K562 (cell line): ENCODE results near the gene SOAT1. TPM values are rescaled to one million over a fixed set of nuclear protein-coding genes. Genes with fewer than 3 reads are reported as not detected.

Source experiments
- ATAC-seq: fragments of 200-7000 bp; cut with Tn5 transposase; 3 replicates; pipeline ENCODE4 v1.9.1; 2020; ENCODE audit warnings: moderate library complexity
- BruUV-seq: library from RNA; stranded (reverse); fragments of 400-500 nt; replicated peaks from 2 replicates; lab custom pipeline; 2021; lab: Mats Ljungman, UMichigan
- CTCF ChIA-PET: fragments of 300-600 bp; formaldehyde crosslinking; extraction: SDS; loops from one replicate; lab custom pipeline; 2021; ENCODE audit warnings: low intra/inter-chr PET ratio; lab: Yijun Ruan, JAX
- POLR2A ChIA-PET: fragments of 300-600, 350-650 bp; sonication (Branson Sonifier 250); formaldehyde crosslinking; extraction: SDS; loops from one replicate; lab custom pipeline; 2021; ENCODE audit warnings: antibody characterized with exemption, inconsistent platforms; lab: Yijun Ruan, JAX
- DNase-seq, 4 experiments: peaks; one replicate each; pipeline versions ENCODE4 v3.0.0 to v3.0.0-alpha.2; 2011 to 2018; ENCODE audit warnings: low spot score in 3 of 4, mixed read lengths in 3 of 4; ENCODE audit errors: extremely low read depth in 1 of 4
- FAIRE-seq: peaks from 2 replicates; lab custom pipeline; 2011; peaks lifted over from hg19 to GRCh38; lab: Jason Lieb, UNC
- H2AFZ ChIP-seq: 2 replicates; pipeline ENCODE4 v1.6.0; 2011; ENCODE audit warnings: low read depth, low read length, control low read depth, inconsistent platforms
- H3K27ac ChIP-seq: fragments of 200-600 bp; 3 replicates; pipeline ENCODE4 v1.8.0; 2011; ENCODE audit warnings: low read depth, mild to moderate bottlenecking, control low read depth, inconsistent platforms, low read length, moderate library complexity, mixed read lengths; ENCODE audit errors: extremely low read depth
- H3K27me3 ChIP-seq, 2 experiments: fragments of 300-600 bp in 1 of 2; 2 replicates in 1 of 2; 3 replicates in 1 of 2; pipeline versions ENCODE4 v1.6.0 to v1.8.0; 2011; ENCODE audit warnings: inconsistent platforms in 2 of 2, low read length in 2 of 2, mild to moderate bottlenecking in 1 of 2, mixed read lengths in 1 of 2, moderate library complexity in 1 of 2; ENCODE audit not compliant: control insufficient read depth in 2 of 2, insufficient read depth in 2 of 2
- H3K36me3 ChIP-seq: fragments of 300-600 bp; 3 replicates; pipeline ENCODE4 v1.8.0; 2011; ENCODE audit warnings: mild to moderate bottlenecking, low read length, inconsistent platforms; ENCODE audit not compliant: control insufficient read depth, insufficient read depth
- H3K4me1 ChIP-seq, 2 experiments: fragments of 200-600 bp in 1 of 2; replicated peaks in 1 of 2; 2 replicates in 1 of 2; 3 replicates in 1 of 2; pipeline versions ENCODE4 v1.5.1 to v1.8.0; 2011; ENCODE audit warnings: inconsistent platforms in 2 of 2, low read length in 2 of 2, mild to moderate bottlenecking in 1 of 2, mixed read lengths in 1 of 2, moderate library complexity in 1 of 2; ENCODE audit not compliant: control insufficient read depth in 2 of 2, insufficient read depth in 2 of 2
- H3K4me2 ChIP-seq: 2 replicates; pipeline ENCODE4 v1.6.1; 2011; ENCODE audit warnings: low read length, control low read depth, inconsistent platforms, mixed read lengths; ENCODE audit not compliant: insufficient read depth
- H3K4me3 ChIP-seq: fragments of 200-600 bp; sonication (generic), shearing (Covaris generic); 2 replicates; pipeline ENCODE4 v1.5.1; 2016; ENCODE audit warnings: control low read depth, inconsistent platforms
- H3K79me2 ChIP-seq: fragments of 200-600 bp; 3 replicates; pipeline ENCODE4 v1.8.0; 2011; ENCODE audit warnings: low read length, inconsistent platforms; ENCODE audit not compliant: control insufficient read depth, insufficient read depth
- H3K9ac ChIP-seq, 2 experiments: 2 replicates each; pipeline versions ENCODE4 v1.6.0 to v1.6.1; 2011; ENCODE audit warnings: low read depth in 2 of 2, low read length in 2 of 2, control low read depth in 1 of 2, inconsistent platforms in 1 of 2, mild to moderate bottlenecking in 1 of 2, mixed read lengths in 1 of 2; ENCODE audit not compliant: insufficient read depth in 1 of 2
- H3K9me1 ChIP-seq: one replicate; pipeline ENCODE4 v1.6.0; 2011; ENCODE audit warnings: inconsistent platforms, mild to moderate bottlenecking, low read length, moderate library complexity; ENCODE audit not compliant: control insufficient read depth, insufficient read depth
- H3K9me3 ChIP-seq: replicated peaks from 2 replicates; pipeline ENCODE4 v1.5.1; 2011; ENCODE audit warnings: low read depth, low read length, inconsistent platforms; ENCODE audit not compliant: control insufficient read depth, insufficient read depth
- H4K20me1 ChIP-seq: replicated peaks from 2 replicates; pipeline ENCODE4 v1.6.1; 2011; ENCODE audit warnings: low read length, inconsistent platforms, mixed read lengths; ENCODE audit not compliant: control insufficient read depth, insufficient read depth
- CBFA2T3 ChIP-seq: fragments of 450-650 bp; IDR thresholded peaks from 2 replicates; pipeline ENCODE4 v1.6.1; 2017
- EP300 ChIP-seq: IDR thresholded peaks from 2 replicates; pipeline ENCODE4 v1.6.1; 2012; ENCODE audit warnings: low read length, improper control_type of control experiment
- NR2C1 ChIP-seq, 2 experiments: fragments of 450-650 bp; IDR thresholded peaks; 2 replicates each; pipeline ENCODE4 v1.6.1; 2017; ENCODE audit warnings: mild to moderate bottlenecking in 2 of 2, antibody characterized with exemption in 1 of 2, inconsistent platforms in 1 of 2, missing compliant biosample characterization in 1 of 2, missing genetic modification characterization in 1 of 2
- PHF21A ChIP-seq: fragments of 450-650 bp; IDR thresholded peaks from 2 replicates; pipeline ENCODE4 v1.6.1; 2017; ENCODE audit warnings: low read depth, borderline replicate concordance
- SNAPC5 ChIP-seq: fragments of 250-450 bp; sonication (Bioruptor Pico); IDR thresholded peaks from 2 replicates; pipeline ENCODE4 v1.8.0; 2021; ENCODE audit warnings: moderate library complexity, mild to moderate bottlenecking, inconsistent platforms
- ZFP91 ChIP-seq: sonication (generic); formaldehyde crosslinking; IDR thresholded peaks from 2 replicates; pipeline ENCODE4 v1.8.0; 2022; ENCODE audit warnings: mild to moderate bottlenecking, missing genetic modification reagents
- WGBS: fragments of 100-300 bp; shearing (Covaris generic); methylation state at CpG from one replicate; pipeline ENCODE4 v1.1.6; 2016; ENCODE audit warnings: low coverage, mixed read lengths; ENCODE audit not compliant: insufficient coverage; ENCODE audit errors: missing lambda C conversion rate; 5-methylcytosine and 5-hydroxymethylcytosine counted together
- in situ Hi-C: fragments of 300-500 bp; cut with MboI; formaldehyde crosslinking; loops from 4 replicates; pipeline ENCODE4 v1.15.0; 2018; ENCODE audit warnings: inconsistent platforms, mixed read lengths
- intact Hi-C: fragments of 100-400 bp; cut with micrococcal nuclease; formaldehyde crosslinking; loops from 2 replicates; pipeline ENCODE4 v1.14.2; 2022
- polyA plus RNA-seq, 8 experiments: library from polyadenylated mRNA; depleted of rRNA in 4 of 8; stranded (reverse) in 5 of 8; unstranded in 3 of 8; fragments of >200 nt; fragmentation: Nextera tagmentation in 2 of 8; fragmentation: Illumina TruSeq in 1 of 8; extraction: Ambion mirVana in 2 of 8; extraction: Trizol in 1 of 8; gene quantifications; 2 replicates each; pipeline versions ENCODE4 v1.2.1 to v1.2.3, GENCODE V29; 2011 to 2014; ENCODE audit warnings: inconsistent platforms in 1 of 8, missing spikeins in 1 of 8
- total RNA-seq, 7 experiments: library from RNA; depleted of rRNA in 6 of 7; stranded (reverse); fragments of >200 nt in 6 of 7; fragmentation: Illumina TruSeq in 2 of 7; extraction: Trizol in 2 of 7; gene quantifications; 2 replicates each; pipeline versions ENCODE4 v1.2.1 to v1.2.3, GENCODE V29; 2011 to 2021; ENCODE audit warnings: low replicate concordance in 1 of 7
- TF ChIP-seq, protein P1 (sequence below), 2 experiments: fragments of 450-650 bp in 1 of 2; sonication (generic) in 1 of 2; formaldehyde crosslinking; conservative IDR thresholded peaks; 2 replicates each; pipeline versions ENCODE4 v1.4.0 to v1.8.1; 2020 to 2022; ENCODE audit warnings: mild to moderate bottlenecking in 1 of 2, missing genetic modification reagents in 1 of 2

Gene SOAT1
- total and polyA plus RNA-seq, 9 of the 15 experiments (the other 6 are each of a cell fraction or from before 2014, with no cell fraction given): 5.5 to 29.1 (median 17.3) TPM

DNA sequence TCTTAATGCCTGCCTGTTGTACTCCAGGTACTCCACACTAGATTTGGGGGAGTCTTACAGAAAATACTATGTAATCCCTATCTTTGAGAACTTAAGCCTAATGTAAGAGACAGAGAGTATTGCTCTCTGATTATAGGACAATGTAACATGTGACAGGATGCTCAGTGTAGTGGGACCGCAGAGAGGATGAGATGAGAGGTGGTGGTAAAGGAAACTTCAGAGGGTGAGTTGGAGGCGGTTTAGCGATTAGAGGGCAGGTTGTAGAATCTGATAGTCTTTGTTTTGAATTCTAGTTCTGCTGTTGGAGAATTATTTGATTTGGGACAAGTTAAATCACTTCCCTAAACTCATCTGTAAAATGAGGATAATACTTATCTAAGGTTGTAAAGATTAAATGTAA is 5.4 kb downstream of the SOAT1 start:
- WGBS: 39% methylated on average over 3 of the region's 3 CpGs
- Histone ChIP-seq H2AFZ (no peak overlapping the region), H3K4me1 (peaks cover 5 to 7% of the 10 kb centered on the region in 2 experiments; a peak in 2 of 5 replicates), H3K4me3 (no peak overlapping the region), H3K9ac (no peak overlapping the region), H3K9me3 (no peaks in the 10 kb centered on the region), H3K27ac (no peak overlapping the region), H3K4me2 (no peak overlapping the region), H4K20me1 (no peaks in the 10 kb centered on the region), H3K79me2 (peaks cover 22% of the 10 kb centered on the region), H3K9me1 (no peaks in the 10 kb centered on the region), H3K36me3 (peaks cover 16% of the 10 kb centered on the region; the same call in 2 of the 3 replicates), H3K27me3 (no peaks in the 10 kb centered on the region)
- TF ChIP-seq EP300 (no peak), CBFA2T3 (0 out of 2 replicates have a peak, but pooled peaks have one; percentile 6)
- intact Hi-C loops (no loop called here), in situ Hi-C loops (no loop called here)
- no TSS peak for BruUV-seq
- ChIA-PET CTCF (no interaction called here), POLR2A (no interaction called here)
- FAIRE-seq: no peak
- DNase-seq: no peak
- ATAC-seq: no peak

DNA sequence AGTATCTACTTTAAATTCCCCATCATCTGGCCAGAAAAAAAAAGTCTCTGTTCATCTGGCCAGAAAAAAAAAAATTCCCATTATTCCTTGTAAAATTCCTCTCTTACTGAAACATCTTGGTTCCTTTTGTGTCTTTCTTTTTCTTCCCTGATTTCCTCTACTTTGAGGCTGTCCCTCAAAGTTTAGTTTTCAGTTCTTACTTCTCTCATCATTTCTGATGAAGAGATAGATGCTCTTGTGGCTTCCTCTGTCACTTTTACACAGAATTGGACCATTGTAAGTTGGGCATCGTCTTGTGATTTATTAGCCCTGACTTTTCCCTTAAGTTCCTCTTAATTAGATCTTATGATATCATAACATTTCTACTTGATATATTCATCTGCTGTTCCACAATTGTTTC is 6.5 kb downstream of the SOAT1 start:
- no TSS peak for BruUV-seq
- no peak for ATAC-seq
- H2AFZ ChIP-seq: no peak overlapping the region
- in situ Hi-C loops (no loop called here), intact Hi-C loops (no loop called here)
- 55% methylated on average over 1 of the region's 1 CpG for WGBS
- H3K9me3 ChIP-seq: no peaks in the 10 kb centered on the region
- H3K79me2 ChIP-seq: peaks cover 15% of the 10 kb centered on the region
- no peak overlapping the region for H3K4me2 ChIP-seq
- no peak overlapping the region for H3K9ac ChIP-seq
- no peak for DNase-seq
- H3K4me1 ChIP-seq: peaks cover 3 to 5% of the 10 kb centered on the region in 2 experiments; a peak in 3 of 5 replicates
- CTCF ChIA-PET: interaction anchor here (0.7 kb wide), 1 partner anchor 195 kb away, joined by 4 read pairs; no protein-coding TSS in a partner anchor
- H3K4me3 ChIP-seq: no peak overlapping the region
- H3K9me1 ChIP-seq: no peaks in the 10 kb centered on the region
- FAIRE-seq: no peak
- H3K27ac ChIP-seq: no peak overlapping the region
- no peaks in the 10 kb centered on the region for H3K27me3 ChIP-seq
- POLR2A ChIA-PET: no interaction called here
- H4K20me1 ChIP-seq: no peaks in the 10 kb centered on the region
- peaks cover 19% of the 10 kb centered on the region; the same call in 2 of the 3 replicates for H3K36me3 ChIP-seq
- TF ChIP-seq, protein P1, sequence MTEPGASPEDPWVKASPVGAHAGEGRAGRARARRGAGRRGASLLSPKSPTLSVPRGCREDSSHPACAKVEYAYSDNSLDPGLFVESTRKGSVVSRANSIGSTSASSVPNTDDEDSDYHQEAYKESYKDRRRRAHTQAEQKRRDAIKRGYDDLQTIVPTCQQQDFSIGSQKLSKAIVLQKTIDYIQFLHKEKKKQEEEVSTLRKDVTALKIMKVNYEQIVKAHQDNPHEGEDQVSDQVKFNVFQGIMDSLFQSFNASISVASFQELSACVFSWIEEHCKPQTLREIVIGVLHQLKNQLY (CRISPR knock-in tag; conservative IDR thresholded peaks at IDR 0.05): no peak
- no peak for TF ChIP-seq SNAPC5
- no peak for TF ChIP-seq PHF21A
- no peak for TF ChIP-seq NR2C1 (IDR thresholded peaks at IDR 0.05)
- TF ChIP-seq NR2C1 (tag; IDR thresholded peaks at IDR 0.05): no peak
- TF ChIP-seq ZFP91: no peak
- no peak for TF ChIP-seq CBFA2T3
